Neuronal stem cell (in vitro differentiated cells): Measurements from ENCODE around the gene C1S.

Experiments
- DNase-seq: peaks from one replicate; pipeline ENCODE4 v3.0.0-alpha.2; 2013; ENCODE audit warnings: low spot score
- H2AFZ ChIP-seq: one replicate; pipeline ENCODE4 v1.6.1; 2013; ENCODE audit warnings: mild to moderate bottlenecking, low read length, inconsistent platforms
- H2AK5ac ChIP-seq: 2 replicates; pipeline ENCODE4 v1.6.1; 2013; ENCODE audit warnings: low read depth, mild to moderate bottlenecking, inconsistent platforms, low read length, moderate library complexity, mixed read lengths
- H2BK120ac ChIP-seq: 2 replicates; pipeline ENCODE4 v1.6.1; 2013; ENCODE audit warnings: low read depth, mild to moderate bottlenecking, inconsistent platforms, low read length, moderate library complexity, mixed read lengths
- H2BK12ac ChIP-seq: one replicate; pipeline ENCODE4 v1.6.1; 2013; ENCODE audit warnings: low read length, inconsistent platforms
- H2BK15ac ChIP-seq: 2 replicates; pipeline ENCODE4 v1.6.1; 2013; ENCODE audit warnings: mild to moderate bottlenecking, low read length, inconsistent platforms, mixed read lengths
- H2BK5ac ChIP-seq: one replicate; pipeline ENCODE4 v1.6.1; 2013; ENCODE audit warnings: inconsistent platforms, mild to moderate bottlenecking, low read length, moderate library complexity
- H3K14ac ChIP-seq: one replicate; pipeline ENCODE4 v1.6.1; 2013; ENCODE audit warnings: low read length, inconsistent platforms
- H3K18ac ChIP-seq: 2 replicates; pipeline ENCODE4 v1.6.1; 2013; ENCODE audit warnings: low read length, inconsistent platforms
- H3K23ac ChIP-seq: 2 replicates; pipeline ENCODE4 v1.6.1; 2013; ENCODE audit warnings: low read depth, mild to moderate bottlenecking, mixed read lengths, low read length, inconsistent platforms; ENCODE audit not compliant: poor library complexity
- H3K27ac ChIP-seq: replicated peaks from 3 replicates; pipeline ENCODE4 v1.5.1; 2013; ENCODE audit warnings: low read length, inconsistent platforms
- H3K27me3 ChIP-seq, 3 experiments: 2 replicates each; pipeline ENCODE4 v1.6.1; 2013; ENCODE audit warnings: low read length in 3 of 3, mild to moderate bottlenecking in 2 of 3, inconsistent platforms in 1 of 3, low read depth in 1 of 3, mixed read lengths in 1 of 3, moderate library complexity in 1 of 3; ENCODE audit not compliant: control insufficient read depth in 3 of 3, insufficient read depth in 3 of 3
- H3K36me3 ChIP-seq, 2 donors: replicated peaks in 1 of 2; 2 replicates each; pipeline ENCODE4 v1.6.1; 2013; ENCODE audit warnings: low read length in 2 of 2; ENCODE audit not compliant: control insufficient read depth in 2 of 2, insufficient read depth in 2 of 2
- H3K4ac ChIP-seq: 2 replicates; pipeline ENCODE4 v1.6.1; 2013; ENCODE audit warnings: inconsistent platforms, mild to moderate bottlenecking, low read length, moderate library complexity
- H3K4me1 ChIP-seq, 2 donors: 1 replicate in 1 of 2; 2 replicates in 1 of 2; pipeline ENCODE4 v1.6.1; 2013; ENCODE audit warnings: low read length in 2 of 2, low read depth in 1 of 2; ENCODE audit not compliant: control insufficient read depth in 2 of 2, insufficient read depth in 1 of 2
- H3K4me2 ChIP-seq: one replicate; pipeline ENCODE4 v1.6.1; 2013; ENCODE audit warnings: mild to moderate bottlenecking, low read length, inconsistent platforms; ENCODE audit not compliant: insufficient read depth, poor library complexity, severe bottlenecking
- H3K4me3 ChIP-seq, 2 donors: 2 replicates each; pipeline ENCODE4 v1.5.1; 2013; ENCODE audit warnings: low read length in 2 of 2, mild to moderate bottlenecking in 2 of 2, inconsistent platforms in 1 of 2, moderate library complexity in 1 of 2
- H3K79me1 ChIP-seq: one replicate; pipeline ENCODE4 v1.6.1; 2013; ENCODE audit warnings: low read depth, mild to moderate bottlenecking, inconsistent platforms, low read length, moderate library complexity
- H3K9ac ChIP-seq: one replicate; pipeline ENCODE4 v1.6.1; 2013; ENCODE audit warnings: mild to moderate bottlenecking, low read depth, low read length, inconsistent platforms; ENCODE audit not compliant: poor library complexity
- H3K9me3 ChIP-seq, 2 donors: replicated peaks in 1 of 2; 2 replicates each; pipeline versions ENCODE3 to v1.6.1; 2013; ENCODE audit warnings: low read length in 2 of 2, mild to moderate bottlenecking in 2 of 2, inconsistent platforms in 1 of 2, low read depth in 1 of 2, mixed read lengths in 1 of 2, moderate library complexity in 1 of 2; ENCODE audit not compliant: control insufficient read depth in 2 of 2, insufficient read depth in 1 of 2
- H4K8ac ChIP-seq: one replicate; pipeline ENCODE4 v1.6.1; 2013; ENCODE audit warnings: low read depth, mild to moderate bottlenecking, inconsistent platforms, low read length, moderate library complexity
- H4K91ac ChIP-seq: one replicate; pipeline ENCODE4 v1.6.1; 2013; ENCODE audit warnings: low read length, low read depth, mild to moderate bottlenecking, inconsistent platforms; ENCODE audit not compliant: poor library complexity
- WGBS, 2 donors: extraction: QIAGEN DNeasy Blood & Tissue Kit; methylation state at CpG; one replicate each; pipeline ENCODE4 v1.1.7; 2013; ENCODE audit warnings: missing lambda C conversion rate in 2 of 2, mixed read lengths in 1 of 2; ENCODE audit not compliant: insufficient read length in 2 of 2, insufficient replicate concordance in 1 of 2; ENCODE audit errors: extremely low coverage in 2 of 2; 5-methylcytosine and 5-hydroxymethylcytosine counted together

Gene C1S

GRCh38 chr12:7107636-7108002 lies 47.1 kb downstream of the C1S start:
- Histone ChIP-seq H2AFZ (peak overlapping the region; percentile 90), H3K4me3 (peak overlapping the region; percentile 64 to 76), H2BK12ac (no peak overlapping the region), H3K4ac (no peak overlapping the region), H3K27ac (peak overlapping the region; percentile 41), H2AK5ac (peak overlapping the region; percentile 91), H3K9me3 (peaks cover 2 to 16% of the 10 kb centered on the region in 2 donors), H3K23ac (peak overlapping the region; percentile 12), H3K4me2 (peak overlapping the region; percentile 85), H3K4me1 (peaks cover 2 to 8% of the 10 kb centered on the region in 2 donors), H2BK120ac (no peak overlapping the region), H3K79me1 (peaks cover 2% of the 10 kb centered on the region), H3K18ac (peak overlapping the region; percentile 94), H3K9ac (peak overlapping the region; percentile 92), H2BK5ac (peak overlapping the region; percentile 91), H3K14ac (no peak overlapping the region), H4K8ac (peak overlapping the region; percentile 55), H3K36me3 (peaks cover 3 to 23% of the 10 kb centered on the region in 2 donors), H2BK15ac (no peak overlapping the region), H4K91ac (no peak overlapping the region), H3K27me3 (no peaks in the 10 kb centered on the region)
- no peak for DNase-seq
- no CpG with 5 or more reads among the region's 3 CpGs for WGBS, 2 donors

GRCh38 chr12:7108003-7108795 lies 47.7 kb downstream of the C1S start:
- peak overlapping the region; percentile 41 for H3K27ac ChIP-seq
- peaks cover 3 to 21% of the 10 kb centered on the region in 2 donors for H3K36me3 ChIP-seq
- peak overlapping the region; percentile 12 for H3K23ac ChIP-seq
- WGBS, 2 donors: no CpG with 5 or more reads among the region's 30 CpGs
- peaks cover 2 to 8% of the 10 kb centered on the region in 2 donors for H3K4me1 ChIP-seq
- peak overlapping the region; percentile 67 for H2BK12ac ChIP-seq
- no peak overlapping the region for H3K14ac ChIP-seq
- H3K9ac ChIP-seq: peak overlapping the region; percentile 92
- peak overlapping the region; percentile 91 for H2AK5ac ChIP-seq
- peak overlapping the region; percentile 90 for H2AFZ ChIP-seq
- peak overlapping the region; percentile 85 for H3K4me2 ChIP-seq
- H4K91ac ChIP-seq: no peak overlapping the region
- H3K27me3 ChIP-seq: no peaks in the 10 kb centered on the region
- H2BK15ac ChIP-seq: peak overlapping the region; percentile 96
- H2BK5ac ChIP-seq: peak overlapping the region; percentile 91
- DNase-seq: peak; percentile 41
- peaks cover 2 to 16% of the 10 kb centered on the region in 2 donors for H3K9me3 ChIP-seq
- H3K4ac ChIP-seq: no peak overlapping the region
- peak overlapping the region; percentile 97 for H2BK120ac ChIP-seq
- H4K8ac ChIP-seq: peak overlapping the region; percentile 56
- peaks cover 2% of the 10 kb centered on the region for H3K79me1 ChIP-seq
- H3K4me3 ChIP-seq: peak overlapping the region; percentile 64 to 76
- peak overlapping the region; percentile 94 for H3K18ac ChIP-seq

- peak within 1 kb of the TSS; percentile 91 for H2AK5ac ChIP-seq
- peak within 1 kb of the TSS; percentile 85 for H3K4me2 ChIP-seq
- peak within 1 kb of the TSS; percentile 91 for H2BK5ac ChIP-seq
- no peaks in the 10 kb centered on the region for H3K27me3 ChIP-seq
- no CpG with 5 or more reads among the region's 23 CpGs for WGBS, 2 donors
- no peak within 1 kb of the TSS for H4K91ac ChIP-seq
- H3K9ac ChIP-seq: peak within 1 kb of the TSS; percentile 92
- peak within 1 kb of the TSS; percentile 67 for H2BK12ac ChIP-seq
- H2AFZ ChIP-seq: peak within 1 kb of the TSS; percentile 90
- H3K36me3 ChIP-seq: peaks cover under 1 to 13% of the 10 kb centered on the region in 2 donors
- H3K27ac ChIP-seq: peak within 1 kb of the TSS; percentile 60
- peaks cover 2% of the 10 kb centered on the region for H3K79me1 ChIP-seq
- peak within 1 kb of the TSS; percentile 64 to 79 for H3K4me3 ChIP-seq
- H3K4ac ChIP-seq: no peak within 1 kb of the TSS
- peak within 1 kb of the TSS; percentile 94 for H3K18ac ChIP-seq
- H4K8ac ChIP-seq: peak within 1 kb of the TSS; percentile 56
- peak within 1 kb of the TSS; percentile 97 for H2BK120ac ChIP-seq
- H3K4me1 ChIP-seq: peaks cover 2 to 8% of the 10 kb centered on the region in 2 donors
- peak within 1 kb of the TSS; percentile 12 for H3K23ac ChIP-seq
- peak; percentile 84 for DNase-seq
- peaks cover 2 to 16% of the 10 kb centered on the region in 2 donors for H3K9me3 ChIP-seq
- peak within 1 kb of the TSS; percentile 96 for H2BK15ac ChIP-seq
- H3K14ac ChIP-seq: no peak within 1 kb of the TSS
These were observed 48.5 kb downstream of the C1S start, which contains the start of gene C1RL for GRCh38 chr12:7108796-7109571. TSS of gene C1RL (minus strand) at chr12:7109214. CDS start at chr12:7109180, 34 bp downstream.

GRCh38 chr12:7109572-7109920 lies 49.0 kb downstream of the C1S start:
- DNase-seq: no peak

More at GRCh38 chr12:7109572-7109920, 49.0 kb downstream of the C1S start:
- no peak overlapping the region for H2BK120ac ChIP-seq
- H3K36me3 ChIP-seq: peaks cover 0 to 8% of the 10 kb centered on the region in 2 donors
- H3K18ac ChIP-seq: no peak overlapping the region
- H3K27ac ChIP-seq: no peak overlapping the region
- H3K4me2 ChIP-seq: no peak overlapping the region
- H3K4ac ChIP-seq: no peak overlapping the region
- H3K4me1 ChIP-seq: peaks cover 2 to 8% of the 10 kb centered on the region in 2 donors
- no peak overlapping the region for H3K9ac ChIP-seq
- peaks cover 2 to 16% of the 10 kb centered on the region in 2 donors for H3K9me3 ChIP-seq
- peak overlapping the region; percentile 86 for H2AFZ ChIP-seq
- H2BK5ac ChIP-seq: peak overlapping the region; percentile 91
- no peak overlapping the region for H2BK12ac ChIP-seq
- no peak overlapping the region for H4K8ac ChIP-seq
- H3K79me1 ChIP-seq: peaks cover 2% of the 10 kb centered on the region
- no peak overlapping the region for H2AK5ac ChIP-seq
- no CpG with 5 or more reads among the region's 5 CpGs for WGBS, 2 donors
- H3K23ac ChIP-seq: no peak overlapping the region
- H3K27me3 ChIP-seq: no peaks in the 10 kb centered on the region
- no peak overlapping the region for H3K14ac ChIP-seq
- H2BK15ac ChIP-seq: peak overlapping the region; percentile 46
- peak overlapping the region in 1 of 2 donors; percentile 64 for H3K4me3 ChIP-seq
- no peak overlapping the region for H4K91ac ChIP-seq
